Sigmoid colon (tissue), 7 donors: Measurements from ENCODE around the gene TOB1. TPM values are rescaled to one million over a fixed set of nuclear protein-coding genes. Genes with fewer than 3 reads are reported as not detected.

Experiments
- DNase-seq: peaks from one replicate; pipeline ENCODE4 v3.0.0-alpha.2; 2019
- H3K27ac ChIP-seq, 4 donors: fragments of 200-600 bp; sonication (generic); one replicate each; pipeline ENCODE4 v1.5.1; 2016 to 2019; ENCODE audit warnings: mild to moderate bottlenecking in 1 of 4
- H3K27me3 ChIP-seq, 3 donors: fragments of 200-600 bp; sonication (generic); one replicate each; pipeline ENCODE4 v1.5.1; 2019; ENCODE audit warnings: mild to moderate bottlenecking in 1 of 3
- H3K36me3 ChIP-seq, 4 donors: fragments of 200-600 bp; sonication (generic); one replicate each; pipeline ENCODE4 v1.5.1; 2016 to 2019
- H3K4me1 ChIP-seq, 4 donors: fragments of 200-600 bp; sonication (generic); one replicate each; pipeline ENCODE4 v1.5.1; 2017 to 2019
- H3K4me3 ChIP-seq, 4 donors: fragments of 200-600 bp; sonication (generic); one replicate each; pipeline ENCODE4 v1.5.1; 2017 to 2019; ENCODE audit warnings: mild to moderate bottlenecking in 2 of 4, moderate library complexity in 1 of 4
- H3K9me3 ChIP-seq, 4 donors: fragments of 200-600 bp in 3 of 4; sonication (generic) in 3 of 4; one replicate each; pipeline versions ENCODE4 v1.5.1 to v1.6.1; 2013 to 2019
- EP300 ChIP-seq, 4 donors: sonication (generic); formaldehyde crosslinking; IDR thresholded peaks; one replicate each; pipeline ENCODE4 v1.6.1; 2017; ENCODE audit warnings: antibody characterized with exemption in 4 of 4
- POLR2A ChIP-seq, 2 donors: fragments of 450-650 bp; IDR thresholded peaks; one replicate each; pipeline ENCODE4 v1.6.1; 2016; ENCODE audit warnings: antibody characterized with exemption in 2 of 2, mild to moderate bottlenecking in 2 of 2, moderate library complexity in 2 of 2
- POLR2AphosphoS5 ChIP-seq, 4 donors: sonication (generic); formaldehyde crosslinking; IDR thresholded peaks; one replicate each; pipeline ENCODE4 v1.6.1; 2017; ENCODE audit warnings: antibody characterized with exemption in 4 of 4
- WGBS, 2 donors: extraction: QIAGEN DNeasy Blood & Tissue Kit; methylation state at CpG; one replicate each; pipeline ENCODE4 v1.1.7; 2013; 5-methylcytosine and 5-hydroxymethylcytosine counted together
- intact Hi-C: fragments of 100-400 bp; cut with DNase I; formaldehyde crosslinking; loops from one replicate; pipeline ENCODE4 v1.15.1; 2023
- polyA plus RNA-seq, 3 donors: library from polyadenylated mRNA; stranded (reverse); fragments of 200-250 nt; gene quantifications; one replicate each; pipeline ENCODE4 v1.2.3, GENCODE V29; 2013
- total RNA-seq, 4 donors: library from RNA; depleted of rRNA; stranded (reverse); fragments of >200 nt; gene quantifications; one replicate each; pipeline ENCODE4 v1.1.0, GENCODE V29; 2016
- TF ChIP-seq, protein P1 (sequence below), 4 experiments: fragments of 450-650 bp in 3 of 4; fragments of 200-600 bp in 1 of 4; IDR thresholded peaks; one replicate each; pipeline ENCODE4 v1.5.1; 2016 to 2019; ENCODE audit warnings: antibody characterized with exemption in 4 of 4, mild to moderate bottlenecking in 3 of 4, moderate library complexity in 2 of 4
- donor health status: healthy with polysubstance abuse.
- donor health status: Bipolar disorder and iron deficiency.
- donor health status: healthy.

The TOB1 gene
- total and polyA plus RNA-seq, 7 donors: 16.2 to 57.1 (median 31.1) TPM

DNA sequence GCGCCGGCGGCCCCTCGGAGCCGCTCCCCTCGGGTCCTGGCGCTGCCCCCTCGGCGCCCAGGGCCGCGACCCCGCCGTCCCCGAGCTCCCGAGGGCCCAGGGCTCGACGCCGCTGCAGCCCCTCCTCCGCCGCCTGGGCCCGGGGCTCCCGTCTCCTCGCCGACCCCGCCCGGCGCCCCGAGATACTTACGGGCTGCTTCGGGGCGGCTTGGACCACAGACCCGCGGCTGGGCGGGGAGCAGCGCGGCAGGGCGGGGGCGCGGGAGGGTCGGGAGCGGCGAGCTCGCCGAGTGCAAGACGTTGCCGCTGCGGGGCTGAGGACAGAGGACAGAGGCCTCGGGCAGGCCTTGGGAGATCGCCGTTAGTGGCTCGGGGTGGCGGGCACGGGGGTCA, 290 bp downstream of the TOB1 start:
- intact Hi-C loops: loop anchor here (1.0 to 2.0 kb wide), 3 partner anchors 65 to 255 kb away; partner anchors contain the start of gene SPAG9
- WGBS, 2 donors: 0% methylated on average over 53 of the region's 53 CpGs
- H3K27me3 ChIP-seq: no peaks in the 10 kb centered on the region
- peaks cover 0 to 51% (median 39%) of the 10 kb centered on the region in 4 donors for H3K4me1 ChIP-seq
- H3K4me3 ChIP-seq: peak overlapping the region; percentile 80 to 100 (median 96)
- no peak for DNase-seq
- TF ChIP-seq, protein P1, sequence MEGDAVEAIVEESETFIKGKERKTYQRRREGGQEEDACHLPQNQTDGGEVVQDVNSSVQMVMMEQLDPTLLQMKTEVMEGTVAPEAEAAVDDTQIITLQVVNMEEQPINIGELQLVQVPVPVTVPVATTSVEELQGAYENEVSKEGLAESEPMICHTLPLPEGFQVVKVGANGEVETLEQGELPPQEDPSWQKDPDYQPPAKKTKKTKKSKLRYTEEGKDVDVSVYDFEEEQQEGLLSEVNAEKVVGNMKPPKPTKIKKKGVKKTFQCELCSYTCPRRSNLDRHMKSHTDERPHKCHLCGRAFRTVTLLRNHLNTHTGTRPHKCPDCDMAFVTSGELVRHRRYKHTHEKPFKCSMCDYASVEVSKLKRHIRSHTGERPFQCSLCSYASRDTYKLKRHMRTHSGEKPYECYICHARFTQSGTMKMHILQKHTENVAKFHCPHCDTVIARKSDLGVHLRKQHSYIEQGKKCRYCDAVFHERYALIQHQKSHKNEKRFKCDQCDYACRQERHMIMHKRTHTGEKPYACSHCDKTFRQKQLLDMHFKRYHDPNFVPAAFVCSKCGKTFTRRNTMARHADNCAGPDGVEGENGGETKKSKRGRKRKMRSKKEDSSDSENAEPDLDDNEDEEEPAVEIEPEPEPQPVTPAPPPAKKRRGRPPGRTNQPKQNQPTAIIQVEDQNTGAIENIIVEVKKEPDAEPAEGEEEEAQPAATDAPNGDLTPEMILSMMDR (IDR thresholded peaks at IDR 0.05): no peak
- no peak for TF ChIP-seq EP300 (IDR thresholded peaks at IDR 0.05)
- no peak for TF ChIP-seq POLR2AphosphoS5 (IDR thresholded peaks at IDR 0.05)
- no peak for TF ChIP-seq POLR2A (IDR thresholded peaks at IDR 0.05)
- no peaks in the 10 kb centered on the region for H3K9me3 ChIP-seq
- H3K36me3 ChIP-seq: peaks cover 0 to 25% (median 2%) of the 10 kb centered on the region in 4 donors
- peak overlapping the region; percentile 99 to 100 (median 99) for H3K27ac ChIP-seq

DNA sequence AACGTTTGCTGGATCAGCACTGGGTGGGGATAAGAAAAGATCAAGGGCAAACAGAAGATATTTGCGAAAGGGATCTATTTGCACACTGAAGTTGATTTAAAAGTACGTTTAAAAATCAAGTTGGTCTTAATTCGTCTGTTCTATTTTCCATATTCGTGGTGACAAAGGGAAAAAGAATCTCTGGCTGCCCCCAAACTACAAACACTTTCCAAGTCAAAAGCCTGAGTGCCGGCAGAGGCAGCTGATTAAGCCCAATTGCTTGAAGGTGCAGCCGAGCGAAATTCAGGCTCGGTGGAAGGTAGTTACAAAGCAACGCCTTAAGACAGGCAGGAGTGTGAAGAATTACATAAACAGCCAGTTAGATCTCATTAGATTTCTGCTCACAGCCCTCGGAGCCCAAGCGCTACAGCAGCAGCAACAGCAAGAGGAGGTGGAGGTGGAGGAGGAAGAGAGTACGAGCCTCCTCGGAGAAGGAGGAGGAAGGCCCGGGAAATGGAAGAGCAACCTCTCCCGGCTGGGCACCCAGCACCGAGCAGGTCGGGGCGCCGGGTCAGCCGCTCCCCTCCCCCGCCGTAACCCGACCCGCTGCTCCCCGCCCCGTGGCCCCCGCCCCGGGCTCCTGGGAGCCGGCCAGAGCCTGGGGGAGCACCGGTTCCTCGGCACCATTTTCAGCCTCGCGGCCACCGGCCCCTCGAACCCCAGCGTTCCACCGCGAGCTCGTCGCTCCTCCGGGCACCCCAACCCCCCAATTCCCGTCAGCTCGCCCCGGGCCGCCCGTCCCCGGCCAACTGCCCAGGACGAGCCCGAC, 890 bp downstream of the TOB1 start:
- TF ChIP-seq, protein P1 (IDR thresholded peaks at IDR 0.05): no peak
- TF ChIP-seq POLR2AphosphoS5 (IDR thresholded peaks at IDR 0.05) (peak; percentile 35 to 78 (median 72)), EP300 (IDR thresholded peaks at IDR 0.05) (no peak), POLR2A (IDR thresholded peaks at IDR 0.05) (peak; percentile 38 to 47)
- 0 to 1% methylated on average over 50 of the region's 50 CpGs for WGBS, 2 donors
- Histone ChIP-seq H3K4me1 (peaks cover 0 to 57% (median 41%) of the 10 kb centered on the region in 4 donors), H3K27ac (peak overlapping the region; percentile 99 to 100 (median 99)), H3K36me3 (peaks cover 0 to 25% (median 2%) of the 10 kb centered on the region in 4 donors), H3K4me3 (peak overlapping the region; percentile 80 to 100 (median 96)), H3K9me3 (no peaks in the 10 kb centered on the region), H3K27me3 (no peaks in the 10 kb centered on the region)
- intact Hi-C loops: loop anchor here (2.0 kb wide), 1 partner anchor 84 kb away; no protein-coding TSS in a partner anchor
- DNase-seq: peak; percentile 85

DNA sequence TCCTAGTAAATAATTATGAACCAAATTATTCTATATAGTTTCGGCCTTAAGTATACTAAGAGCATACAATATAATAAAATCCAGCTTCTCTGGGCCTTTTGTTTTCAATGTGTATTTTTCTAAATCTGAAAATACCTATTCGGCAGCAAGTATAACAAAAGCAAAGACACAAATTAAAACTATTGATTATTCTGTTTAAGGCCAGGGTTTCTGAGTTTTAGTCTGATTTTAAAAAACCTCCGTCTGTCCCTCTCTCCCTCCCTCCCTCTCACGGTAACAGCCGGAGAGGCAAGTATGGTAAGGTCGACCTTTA, 1.5 kb downstream of the TOB1 start:
- TF ChIP-seq POLR2A (IDR thresholded peaks at IDR 0.05): no peak
- TF ChIP-seq POLR2AphosphoS5 (IDR thresholded peaks at IDR 0.05): no peak
- TF ChIP-seq EP300 (IDR thresholded peaks at IDR 0.05): no peak
- TF ChIP-seq, protein P1 (IDR thresholded peaks at IDR 0.05): no peak
- Histone ChIP-seq H3K27ac (peak overlapping the region; percentile 99 to 100 (median 99)), H3K9me3 (no peaks in the 10 kb centered on the region), H3K4me3 (peak overlapping the region; percentile 80 to 100 (median 96)), H3K4me1 (peaks cover 0 to 59% (median 41%) of the 10 kb centered on the region in 4 donors), H3K36me3 (peaks cover 0 to 25% (median 2%) of the 10 kb centered on the region in 4 donors), H3K27me3 (no peaks in the 10 kb centered on the region)
- intact Hi-C loops: loop anchor here (1.0 to 2.0 kb wide), 2 partner anchors 40 to 84 kb away; no protein-coding TSS in a partner anchor
- DNase-seq: no peak
- WGBS, 2 donors: 3 to 15% methylated on average over 6 of the region's 6 CpGs

DNA sequence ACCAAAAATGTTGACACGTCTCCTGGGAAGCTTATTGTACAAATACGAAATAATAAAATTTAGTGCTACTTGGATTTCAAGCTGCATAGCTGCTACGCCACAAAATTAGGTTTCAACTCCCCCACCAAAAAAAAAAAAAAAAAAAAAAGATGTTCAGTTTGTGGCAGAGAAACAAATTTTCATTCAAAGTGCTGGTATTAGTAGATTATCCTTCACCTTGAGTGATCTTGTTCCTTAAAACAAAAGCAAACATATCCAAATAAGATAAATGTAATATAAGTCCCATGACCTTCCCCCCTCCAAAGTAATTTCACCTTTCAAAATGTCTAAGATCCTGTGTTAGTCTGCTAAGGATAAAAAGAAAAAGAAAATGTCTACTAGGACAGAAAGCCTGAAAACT, 2.2 kb downstream of the TOB1 start:
- 23 to 73% methylated on average over 3 of the region's 3 CpGs for WGBS, 2 donors
- no peak for DNase-seq
- intact Hi-C loops: loop anchor here (1.0 to 2.0 kb wide), 2 partner anchors 40 to 85 kb away; no protein-coding TSS in a partner anchor
- Histone ChIP-seq H3K27me3 (no peaks in the 10 kb centered on the region), H3K4me3 (peak overlapping the region; percentile 80 to 100 (median 96)), H3K27ac (peak overlapping the region; percentile 99 to 100 (median 99)), H3K36me3 (peaks cover 0 to 25% (median 2%) of the 10 kb centered on the region in 4 donors), H3K9me3 (no peaks in the 10 kb centered on the region), H3K4me1 (peaks cover 0 to 57% (median 40%) of the 10 kb centered on the region in 4 donors)
- no peak for TF ChIP-seq POLR2A (IDR thresholded peaks at IDR 0.05)
- no peak for TF ChIP-seq EP300 (IDR thresholded peaks at IDR 0.05)
- no peak for TF ChIP-seq POLR2AphosphoS5 (IDR thresholded peaks at IDR 0.05)
- TF ChIP-seq, protein P1 (IDR thresholded peaks at IDR 0.05): no peak
